ENCODE measurements around the gene PHF19. TPM values are rescaled to one million over a fixed set of nuclear protein-coding genes. Genes with fewer than 3 reads are reported as not detected.

The PHF19 gene
- total RNA-seq, 4 donors from 2014 or later, result 16.3 to 31.2 (median 25.3) TPM

DNA sequence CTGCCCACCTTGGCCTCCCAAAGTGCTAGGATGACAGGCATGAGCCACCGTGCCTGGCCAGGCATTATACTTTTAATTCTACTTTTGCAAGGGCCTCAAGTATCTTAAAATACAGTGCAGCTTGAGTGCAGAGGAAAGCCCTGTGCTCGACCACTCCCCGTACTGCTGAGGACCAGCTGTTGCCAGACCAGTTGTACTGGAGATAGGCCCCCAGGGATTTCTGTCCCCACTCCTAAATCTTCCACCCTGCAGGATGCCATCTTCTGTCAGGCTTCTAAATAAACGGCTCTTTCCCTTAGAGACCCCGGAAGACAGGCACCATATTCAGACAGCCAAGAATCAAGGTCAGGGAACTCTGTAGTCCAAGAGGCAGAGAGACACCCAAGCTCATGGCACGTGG, 17.6 kb downstream of the PHF19 start:
- TF ChIP-seq, protein P1, sequence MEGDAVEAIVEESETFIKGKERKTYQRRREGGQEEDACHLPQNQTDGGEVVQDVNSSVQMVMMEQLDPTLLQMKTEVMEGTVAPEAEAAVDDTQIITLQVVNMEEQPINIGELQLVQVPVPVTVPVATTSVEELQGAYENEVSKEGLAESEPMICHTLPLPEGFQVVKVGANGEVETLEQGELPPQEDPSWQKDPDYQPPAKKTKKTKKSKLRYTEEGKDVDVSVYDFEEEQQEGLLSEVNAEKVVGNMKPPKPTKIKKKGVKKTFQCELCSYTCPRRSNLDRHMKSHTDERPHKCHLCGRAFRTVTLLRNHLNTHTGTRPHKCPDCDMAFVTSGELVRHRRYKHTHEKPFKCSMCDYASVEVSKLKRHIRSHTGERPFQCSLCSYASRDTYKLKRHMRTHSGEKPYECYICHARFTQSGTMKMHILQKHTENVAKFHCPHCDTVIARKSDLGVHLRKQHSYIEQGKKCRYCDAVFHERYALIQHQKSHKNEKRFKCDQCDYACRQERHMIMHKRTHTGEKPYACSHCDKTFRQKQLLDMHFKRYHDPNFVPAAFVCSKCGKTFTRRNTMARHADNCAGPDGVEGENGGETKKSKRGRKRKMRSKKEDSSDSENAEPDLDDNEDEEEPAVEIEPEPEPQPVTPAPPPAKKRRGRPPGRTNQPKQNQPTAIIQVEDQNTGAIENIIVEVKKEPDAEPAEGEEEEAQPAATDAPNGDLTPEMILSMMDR (IDR thresholded peaks at IDR 0.05), result no peak
- ATAC-seq (ENCODE audit: low FRiP score) (no peak), DNase-seq (ENCODE audit: low spot score) (no peak)

DNA sequence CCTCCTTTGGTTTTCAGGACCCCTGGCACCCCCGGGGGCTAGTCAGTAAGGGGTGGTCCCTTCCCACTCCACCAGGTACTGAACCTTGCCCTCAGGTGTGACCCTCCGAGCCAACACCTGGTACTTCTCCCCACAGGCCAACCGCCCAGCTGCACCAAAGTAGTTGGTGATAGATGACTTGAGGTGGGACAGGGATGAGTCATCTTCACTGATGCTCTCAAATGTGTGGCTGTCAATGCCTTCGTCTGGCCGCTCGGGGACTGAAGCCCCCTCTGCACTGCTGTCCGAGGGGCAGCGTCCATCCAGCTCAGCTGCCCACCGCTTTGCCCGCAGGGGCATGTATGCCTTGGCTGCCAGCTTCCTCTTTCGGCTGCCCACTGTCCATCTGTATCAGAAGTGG, 19.1 kb downstream of the PHF19 start:
- ATAC-seq (ENCODE audit: low FRiP score) (no peak), DNase-seq (ENCODE audit: low spot score) (no peak)
- TF ChIP-seq, protein P1 (IDR thresholded peaks at IDR 0.05), result no peak

DNA sequence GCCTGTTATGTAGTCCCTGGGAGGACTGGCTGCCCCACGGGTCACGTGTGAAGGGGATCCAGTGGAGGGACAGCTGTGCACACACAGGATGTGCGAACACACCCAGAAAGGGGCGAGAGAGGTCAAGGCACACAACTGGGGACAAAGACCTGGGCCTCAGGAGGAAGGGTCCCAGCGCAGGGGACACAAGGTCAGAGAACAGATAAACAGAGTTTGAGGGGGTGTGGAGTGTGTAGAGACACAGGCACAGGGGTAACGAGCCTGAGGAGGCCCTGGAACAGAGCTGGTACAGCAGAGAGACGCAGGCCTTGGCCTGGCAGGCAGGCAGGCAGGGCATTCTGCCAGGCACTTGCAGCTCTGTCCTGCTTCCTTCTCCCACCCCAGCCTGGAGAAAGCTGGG, 19.5 kb downstream of the PHF19 start:
- TF ChIP-seq, protein P1 (IDR thresholded peaks at IDR 0.05), result no peak
- ATAC-seq (ENCODE audit: low FRiP score) (no peak), DNase-seq (ENCODE audit: low spot score) (no peak)

DNA sequence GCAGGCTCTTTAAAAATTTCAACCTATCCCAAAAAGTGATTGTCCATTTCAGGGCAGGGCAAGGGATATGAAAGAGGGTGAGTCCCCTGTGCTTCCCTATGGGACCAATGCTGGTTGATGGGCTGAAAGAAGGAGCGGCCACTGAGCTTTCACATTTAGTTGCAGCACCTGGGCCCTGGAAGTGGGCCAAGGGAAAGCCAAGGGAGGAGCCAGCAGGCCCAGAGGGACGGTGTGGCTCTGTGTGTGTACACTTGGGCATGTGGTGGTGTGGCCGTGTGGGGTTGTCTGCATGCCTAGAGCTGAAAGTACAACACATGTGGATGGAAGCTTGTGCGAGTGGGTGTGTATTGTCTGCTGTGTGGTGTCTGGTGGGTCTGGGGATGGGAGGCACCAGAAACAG, 20.3 kb downstream of the PHF19 start:
- DNase-seq (ENCODE audit: low spot score) (no peak), ATAC-seq (ENCODE audit: low FRiP score) (no peak)
- TF ChIP-seq, protein P1 (IDR thresholded peaks at IDR 0.05), result no peak

DNA sequence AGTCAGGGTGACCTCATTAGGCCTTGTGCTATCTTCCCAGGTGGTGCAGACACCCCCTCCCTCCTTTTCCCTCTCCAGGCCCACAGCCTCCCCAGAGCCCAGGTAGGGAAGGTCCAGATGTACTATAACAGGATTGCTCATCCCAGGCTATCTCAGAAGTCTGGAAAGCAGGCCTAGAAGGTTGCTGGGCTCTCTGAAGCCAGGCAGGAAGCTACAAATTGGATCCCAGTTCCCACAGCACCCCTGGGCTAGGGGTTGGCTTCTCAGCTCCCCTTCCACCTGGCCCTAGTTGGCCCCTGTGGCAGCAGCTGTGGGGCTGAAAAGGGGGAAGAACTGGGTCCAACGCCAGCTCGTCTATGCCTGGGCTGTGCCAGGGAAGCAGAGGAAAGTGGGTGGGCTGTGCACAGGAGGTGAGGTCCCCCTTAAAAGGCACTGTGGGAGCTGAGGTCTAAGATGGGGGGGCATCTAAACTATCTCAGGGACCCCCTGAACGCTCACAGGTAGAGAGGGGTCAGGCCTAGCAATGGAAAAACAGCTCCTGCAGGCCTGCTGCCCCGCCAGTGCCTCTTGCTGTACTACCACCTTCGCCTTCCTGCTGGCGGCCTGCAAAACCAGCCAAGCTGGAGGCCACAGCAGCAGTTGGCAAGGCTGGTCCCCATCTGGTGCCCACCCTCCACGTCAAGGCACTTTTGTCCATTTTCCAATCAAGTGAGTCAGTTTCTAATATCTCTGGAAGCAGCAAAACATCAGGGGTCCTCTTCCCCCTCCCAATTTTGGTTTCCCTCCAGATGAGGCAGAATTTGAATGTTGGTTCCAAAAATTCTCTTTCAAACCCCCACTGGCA, 20.9 kb downstream of the PHF19 start:
- no peak for DNase-seq (ENCODE audit: low spot score)
- ATAC-seq (ENCODE audit: low FRiP score), result peak; percentile 22
- TF ChIP-seq, protein P1 (IDR thresholded peaks at IDR 0.05), result no peak

DNA sequence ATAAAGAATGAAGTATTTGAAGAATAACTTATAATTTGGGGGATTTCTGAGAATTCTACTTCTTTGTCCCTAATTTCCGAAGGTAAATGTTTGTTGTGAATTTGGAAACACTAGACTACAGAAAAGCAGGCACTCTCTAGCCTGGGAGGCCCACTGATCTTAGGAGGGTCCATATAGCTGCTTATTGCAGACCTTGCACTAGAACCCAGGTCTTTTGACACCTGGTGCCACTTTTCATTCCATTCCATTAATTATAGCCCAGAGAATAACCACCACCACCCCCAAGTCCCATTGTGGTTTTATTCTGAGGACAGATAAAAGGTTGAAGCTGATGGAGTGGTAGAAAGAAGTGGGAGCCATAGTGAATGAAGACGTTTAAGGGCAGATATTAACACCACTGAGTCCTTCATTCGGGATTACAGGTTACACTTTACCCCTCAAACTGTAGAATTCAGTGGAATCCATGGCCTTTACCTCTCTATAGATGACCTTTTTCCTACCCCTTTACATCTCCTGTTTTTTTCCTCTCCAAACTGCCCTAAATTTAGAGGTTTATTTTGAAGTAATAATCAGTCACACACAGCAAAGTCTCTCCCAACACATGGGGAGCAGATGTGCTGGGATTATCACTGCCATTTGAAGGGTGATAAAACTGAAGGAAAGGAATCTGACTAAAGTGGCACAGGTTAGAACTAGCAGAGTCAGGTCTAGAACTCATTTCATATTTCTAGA, 22.2 kb downstream of the PHF19 start:
- ATAC-seq (ENCODE audit: low FRiP score) (no peak), DNase-seq (ENCODE audit: low spot score) (no peak)
- TF ChIP-seq, protein P1 (IDR thresholded peaks at IDR 0.05), result no peak

Data from omental fat pad (tissue), 4 donors.